AG09319 (cell line): ENCODE measurements around the gene EPHB4.

Experiments
- DNase-seq: peaks from one replicate; pipeline ENCODE4 v3.0.0-alpha.2; 2010; ENCODE audit warnings: low read depth; ENCODE audit errors: extremely low read depth
- CTCF ChIP-seq: IDR thresholded peaks from 2 replicates; pipeline ENCODE4 v1.5.1; 2011; ENCODE audit warnings: low read depth, mild to moderate bottlenecking, inconsistent platforms, low read length, moderate library complexity

The EPHB4 gene

GRCh38 chr7:100827330-100828226 is at the start of gene EPHB4:
EPHB4 (minus strand) TSS chr7:100827523; CDS start chr7:100827030, 493 bp downstream.
- TF ChIP-seq CTCF, result peak; percentile 67
- DNase-seq, result peak; percentile 70

GRCh38 chr7:100875356-100875751 is 48.0 kb upstream of the EPHB4 start:
- DNase-seq, result no peak

GRCh38 chr7:100874577-100875355 is 47.4 kb upstream of the EPHB4 start, which contains the start of gene SRRT:
SRRT (plus strand) TSS chr7:100875103; CDS start chr7:100875591, 488 bp downstream.
- TF ChIP-seq CTCF, result no peak

More at GRCh38 chr7:100875356-100875751, 48.0 kb upstream of the EPHB4 start:
- no peak for TF ChIP-seq CTCF

GRCh38 chr7:100874300-100874576 is 46.9 kb upstream of the EPHB4 start:
- no peak for DNase-seq
- no peak for TF ChIP-seq CTCF

More at GRCh38 chr7:100874577-100875355, 47.4 kb upstream of the EPHB4 start, which contains the start of gene SRRT:
- peak; percentile 94 for DNase-seq

- TF ChIP-seq CTCF, result no peak
- DNase-seq, result no peak
Observed at GRCh38 chr7:100873599-100874299, 46.4 kb upstream of the EPHB4 start.

- TF ChIP-seq CTCF, result no peak
- DNase-seq, result no peak
Observed at GRCh38 chr7:100867776-100868485, 40.6 kb upstream of the EPHB4 start.
